ENCODE measurements around the gene TENM4.

- TF ChIP-seq POLR2AphosphoS5 (IDR thresholded peaks at IDR 0.05; ENCODE audit: borderline replicate concordance, low read depth, low read length) (no peak), EZH2 (IDR thresholded peaks at IDR 0.05) (no peak), FOXP2 (optimal IDR thresholded peaks at IDR 0.05; ENCODE audit: control extremely low read depth, extremely low read length, insufficient read depth) (no peak)
These were observed 410.4 kb downstream of the TENM4 start for GRCh38 chr11:79030448-79030847.
